H1 (cell line): ENCODE data around the gene IRF7.

Experiments
- GABPA ChIP-seq: IDR thresholded peaks from 2 replicates; pipeline ENCODE4 v1.6.1; 2011; ENCODE audit warnings: mild to moderate bottlenecking, low read length, moderate library complexity, borderline replicate concordance; ENCODE audit not compliant: insufficient read depth
- JUND ChIP-seq: IDR thresholded peaks from 2 replicates; pipeline ENCODE4 v1.6.1; 2011; ENCODE audit warnings: mild to moderate bottlenecking, improper control_type of control experiment, low read length
- PHF8 ChIP-seq: fragments of 200-600 bp; sonication (generic); conservative IDR thresholded peaks from 2 replicates; pipeline ENCODE4 v1.7.1; 2012; ENCODE audit warnings: low read depth, mild to moderate bottlenecking, inconsistent platforms, low read length, moderate library complexity
- TAF1 ChIP-seq: IDR thresholded peaks from 2 replicates; pipeline ENCODE4 v1.6.1; 2011; ENCODE audit warnings: mild to moderate bottlenecking, low read depth, low read length
- TF ChIP-seq, protein P1 (sequence below): IDR thresholded peaks from 2 replicates; pipeline ENCODE4 v1.6.1; 2011; ENCODE audit warnings: low read length, improper control_type of control experiment
- TF ChIP-seq, protein P2 (sequence below), 3 experiments: IDR thresholded peaks; 1 replicate in 2 of 3; 2 replicates in 1 of 3; pipeline versions ENCODE4 v1.5.1 to v1.6.1; 2011; ENCODE audit warnings: low read length in 3 of 3, mild to moderate bottlenecking in 3 of 3, inconsistent platforms in 2 of 3, low read depth in 1 of 3, moderate library complexity in 1 of 3; ENCODE audit not compliant: insufficient read depth in 1 of 3; ENCODE audit errors: control extremely low read depth in 1 of 3

DNA sequence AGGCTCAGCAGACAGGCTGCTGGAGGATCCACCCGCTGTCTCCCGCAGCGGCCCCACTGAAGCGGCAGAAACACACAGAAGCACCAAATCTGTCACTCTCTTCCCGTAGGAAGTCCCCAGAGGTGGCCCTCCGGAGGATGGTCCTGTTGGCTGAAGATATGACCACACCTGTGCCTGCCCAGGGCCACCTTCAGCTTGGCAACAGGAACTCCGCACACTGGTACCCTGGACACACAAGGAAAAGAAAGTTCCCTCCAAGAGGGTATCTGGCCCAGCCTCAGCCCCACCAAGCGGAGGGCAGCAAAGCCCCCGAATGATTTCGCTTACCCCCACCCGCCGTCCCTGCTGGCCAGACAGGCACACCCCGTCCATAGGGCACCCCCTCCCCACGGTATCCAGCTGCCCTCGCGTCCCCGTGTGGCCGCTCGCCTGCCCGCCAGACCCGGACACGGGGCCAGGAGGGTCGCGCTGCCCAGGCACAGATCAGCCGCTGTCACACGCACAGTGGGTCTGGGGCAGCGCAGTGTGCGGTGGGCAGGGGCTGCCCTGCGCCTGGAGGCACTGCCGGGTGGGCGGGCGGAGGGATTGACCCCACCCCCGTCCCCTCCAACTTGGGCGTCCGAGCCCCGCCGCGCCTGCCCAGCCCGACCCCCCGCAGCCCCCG, 48.0 kb downstream of the IRF7 start:
- TF ChIP-seq, protein P1, sequence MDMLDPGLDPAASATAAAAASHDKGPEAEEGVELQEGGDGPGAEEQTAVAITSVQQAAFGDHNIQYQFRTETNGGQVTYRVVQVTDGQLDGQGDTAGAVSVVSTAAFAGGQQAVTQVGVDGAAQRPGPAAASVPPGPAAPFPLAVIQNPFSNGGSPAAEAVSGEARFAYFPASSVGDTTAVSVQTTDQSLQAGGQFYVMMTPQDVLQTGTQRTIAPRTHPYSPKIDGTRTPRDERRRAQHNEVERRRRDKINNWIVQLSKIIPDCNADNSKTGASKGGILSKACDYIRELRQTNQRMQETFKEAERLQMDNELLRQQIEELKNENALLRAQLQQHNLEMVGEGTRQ, result no peak
- TF ChIP-seq, protein P2, sequence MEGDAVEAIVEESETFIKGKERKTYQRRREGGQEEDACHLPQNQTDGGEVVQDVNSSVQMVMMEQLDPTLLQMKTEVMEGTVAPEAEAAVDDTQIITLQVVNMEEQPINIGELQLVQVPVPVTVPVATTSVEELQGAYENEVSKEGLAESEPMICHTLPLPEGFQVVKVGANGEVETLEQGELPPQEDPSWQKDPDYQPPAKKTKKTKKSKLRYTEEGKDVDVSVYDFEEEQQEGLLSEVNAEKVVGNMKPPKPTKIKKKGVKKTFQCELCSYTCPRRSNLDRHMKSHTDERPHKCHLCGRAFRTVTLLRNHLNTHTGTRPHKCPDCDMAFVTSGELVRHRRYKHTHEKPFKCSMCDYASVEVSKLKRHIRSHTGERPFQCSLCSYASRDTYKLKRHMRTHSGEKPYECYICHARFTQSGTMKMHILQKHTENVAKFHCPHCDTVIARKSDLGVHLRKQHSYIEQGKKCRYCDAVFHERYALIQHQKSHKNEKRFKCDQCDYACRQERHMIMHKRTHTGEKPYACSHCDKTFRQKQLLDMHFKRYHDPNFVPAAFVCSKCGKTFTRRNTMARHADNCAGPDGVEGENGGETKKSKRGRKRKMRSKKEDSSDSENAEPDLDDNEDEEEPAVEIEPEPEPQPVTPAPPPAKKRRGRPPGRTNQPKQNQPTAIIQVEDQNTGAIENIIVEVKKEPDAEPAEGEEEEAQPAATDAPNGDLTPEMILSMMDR (IDR thresholded peaks at IDR 0.05; ENCODE audit: control extremely low read depth in 1 of 3, insufficient read depth in 1 of 3, low read depth in 1 of 3, low read length in 3 of 3), result no peak
- no peak for TF ChIP-seq JUND
- TF ChIP-seq PHF8, result no peak
- no peak for TF ChIP-seq TAF1
- no peak for TF ChIP-seq GABPA
